Neural cell (in vitro differentiated cells): ENCODE measurements around the gene ACSM6. TPM values are rescaled to one million over a fixed set of nuclear protein-coding genes. Genes with fewer than 3 reads are reported as not detected.

ENCODE experiments used
- H2AFZ ChIP-seq: fragments of 200-600, 300-800 bp; sonication (generic), shearing (Covaris generic); 2 replicates; pipeline ENCODE4 v1.6.0; 2014; ENCODE audit warnings: low read depth, mild to moderate bottlenecking, antibody characterized with exemption, low read length, moderate library complexity
- H3F3A ChIP-seq: fragments of 200-600 bp; shearing (Covaris generic); 2 replicates; pipeline ENCODE4 v1.6.1; 2016; ENCODE audit warnings: mild to moderate bottlenecking, moderate library complexity, mixed read lengths, antibody characterized with exemption, low read length; ENCODE audit not compliant: insufficient read depth, poor library complexity, severe bottlenecking
- H3K27ac ChIP-seq: fragments of 200-600, 300-800 bp; sonication (generic), shearing (Covaris generic); 2 replicates; pipeline ENCODE4 v1.5.1; 2014; ENCODE audit warnings: mild to moderate bottlenecking, low read length, moderate library complexity
- H3K27me3 ChIP-seq: fragments of 300-800, 200-600 bp; sonication (generic), shearing (Covaris generic); 2 replicates; pipeline ENCODE4 v1.6.0; 2014; ENCODE audit warnings: mild to moderate bottlenecking, low read depth, low read length, moderate library complexity; ENCODE audit not compliant: insufficient read depth
- H3K36me3 ChIP-seq: fragments of 300-800, 200-600 bp; sonication (generic), shearing (Covaris generic); 2 replicates; pipeline ENCODE4 v1.5.1; 2014; ENCODE audit warnings: mild to moderate bottlenecking, antibody characterized with exemption, low read length, moderate library complexity; ENCODE audit not compliant: insufficient read depth
- H3K4me2 ChIP-seq: fragments of 300-800, 200-600 bp; sonication (generic), shearing (Covaris generic); 2 replicates; pipeline ENCODE4 v1.6.0; 2014; ENCODE audit warnings: mild to moderate bottlenecking, low read length
- H3K4me3 ChIP-seq: fragments of 300-800, 200-600 bp; sonication (generic), shearing (Covaris generic); 2 replicates; pipeline ENCODE4 v1.5.1; 2014; ENCODE audit warnings: mild to moderate bottlenecking, low read length, moderate library complexity
- H3K79me2 ChIP-seq: fragments of 200-600 bp; shearing (Covaris generic); replicated peaks from 2 replicates; pipeline ENCODE4 v1.6.0; 2014; ENCODE audit warnings: mild to moderate bottlenecking, low read length, moderate library complexity; ENCODE audit not compliant: insufficient read depth
- H3K9ac ChIP-seq: fragments of 300-800, 200-600 bp; sonication (generic), shearing (Covaris generic); 2 replicates; pipeline ENCODE4 v1.6.1; 2016; ENCODE audit warnings: mild to moderate bottlenecking, low read length, mixed read lengths
- H3K9me2 ChIP-seq: fragments of 200-600 bp; shearing (Covaris generic); 2 replicates; pipeline ENCODE4 v1.6.1; 2016; ENCODE audit warnings: mild to moderate bottlenecking, low read length, mixed read lengths; ENCODE audit not compliant: insufficient read depth
- H3K9me3 ChIP-seq: fragments of 200-600, 300-800 bp; sonication (generic), shearing (Covaris generic); 2 replicates; pipeline ENCODE4 v1.6.1; 2016; ENCODE audit warnings: mild to moderate bottlenecking, mixed run types, low read length, moderate library complexity, mixed read lengths
- H4K20me1 ChIP-seq: fragments of 200-600 bp; shearing (Covaris generic); 2 replicates; pipeline ENCODE4 v1.6.1; 2016; ENCODE audit warnings: mild to moderate bottlenecking, mixed run types; ENCODE audit not compliant: insufficient read depth
- EP300 ChIP-seq: fragments of 450-650 bp; conservative IDR thresholded peaks from 2 replicates; pipeline ENCODE4 v1.6.1; 2014; ENCODE audit warnings: antibody characterized with exemption, mild to moderate bottlenecking, moderate library complexity; ENCODE audit not compliant: poor library complexity, severe bottlenecking
- EZH2 ChIP-seq: fragments of 200-600, 300-800 bp; shearing (Covaris generic), sonication (generic); IDR thresholded peaks from 2 replicates; pipeline ENCODE4 v1.6.1; 2014; ENCODE audit warnings: antibody characterized with exemption, low read length, borderline replicate concordance, mild to moderate bottlenecking; ENCODE audit not compliant: insufficient read depth, poor library complexity, severe bottlenecking
- MXI1 ChIP-seq: fragments of 450-650 bp; conservative IDR thresholded peaks from 2 replicates; pipeline ENCODE4 v1.6.1; 2014; ENCODE audit warnings: antibody characterized with exemption, mild to moderate bottlenecking; ENCODE audit not compliant: poor library complexity, severe bottlenecking
- POLR2AphosphoS5 ChIP-seq: IDR thresholded peaks from 2 replicates; pipeline ENCODE4 v1.6.1; 2012
- RAD21 ChIP-seq: fragments of 450-650 bp; conservative IDR thresholded peaks from 2 replicates; pipeline ENCODE4 v1.6.1; 2014; ENCODE audit warnings: antibody characterized with exemption, mild to moderate bottlenecking, moderate library complexity
- SMC3 ChIP-seq: fragments of 450-650 bp; conservative IDR thresholded peaks from 2 replicates; pipeline ENCODE4 v1.6.1; 2014; ENCODE audit warnings: antibody characterized with exemption, mild to moderate bottlenecking, moderate library complexity; ENCODE audit not compliant: poor library complexity
- TAF1 ChIP-seq: IDR thresholded peaks from 2 replicates; pipeline ENCODE4 v1.6.1; 2012; ENCODE audit warnings: low read depth
- polyA plus RNA-seq: library from polyadenylated mRNA; depleted of rRNA; stranded (reverse); fragments of >200 nt; gene quantifications from 2 replicates; pipeline ENCODE4 v1.2.3, GENCODE V29; 2014
- TF ChIP-seq, protein P1 (sequence below): fragments of 450-650 bp; IDR thresholded peaks from 2 replicates; pipeline ENCODE4 v1.5.1; 2014; ENCODE audit warnings: antibody characterized with exemption, mild to moderate bottlenecking, moderate library complexity; ENCODE audit not compliant: poor library complexity, severe bottlenecking
- TF ChIP-seq, protein P2 (sequence below): IDR thresholded peaks from 2 replicates; pipeline ENCODE4 v1.6.1; 2012; ENCODE audit warnings: borderline replicate concordance

Gene ACSM6
- polyA plus RNA-seq, 1 donor from 2014 or later: not detected

DNA sequence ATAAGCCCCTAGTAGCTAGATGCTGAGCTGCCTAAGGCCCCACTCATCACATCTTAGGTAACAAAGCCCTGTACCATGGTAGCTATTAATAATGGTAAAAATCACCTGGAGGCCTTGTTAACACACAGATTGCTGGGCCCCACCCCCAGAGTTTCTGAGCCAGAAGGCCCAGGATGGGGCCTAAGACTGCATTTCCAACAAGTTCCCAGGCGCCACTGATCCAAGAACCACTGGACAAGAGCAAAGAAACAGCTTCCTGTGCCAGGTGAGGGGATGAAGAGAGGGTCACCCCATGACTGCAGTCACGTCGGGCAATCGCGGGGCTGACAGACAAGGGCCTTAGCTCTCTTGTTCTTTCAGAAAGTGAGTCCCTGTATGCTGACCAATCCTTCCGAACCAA is 46.8 kb downstream of the ACSM6 start:
- Histone ChIP-seq H3K9ac (no peak overlapping the region), H3K4me2 (no peak overlapping the region), H3K27ac (no peak overlapping the region), H3K36me3 (no peaks in the 10 kb centered on the region), H3K79me2 (no peaks in the 10 kb centered on the region), H3K9me3 (no peaks in the 10 kb centered on the region), H2AFZ (no peak overlapping the region), H3K9me2 (no peaks in the 10 kb centered on the region), H4K20me1 (no peaks in the 10 kb centered on the region), H3F3A (no peaks in the 10 kb centered on the region), H3K4me3 (no peak overlapping the region), H3K27me3 (no peaks in the 10 kb centered on the region)
- TF ChIP-seq POLR2AphosphoS5: no peak
- TF ChIP-seq, protein P1, sequence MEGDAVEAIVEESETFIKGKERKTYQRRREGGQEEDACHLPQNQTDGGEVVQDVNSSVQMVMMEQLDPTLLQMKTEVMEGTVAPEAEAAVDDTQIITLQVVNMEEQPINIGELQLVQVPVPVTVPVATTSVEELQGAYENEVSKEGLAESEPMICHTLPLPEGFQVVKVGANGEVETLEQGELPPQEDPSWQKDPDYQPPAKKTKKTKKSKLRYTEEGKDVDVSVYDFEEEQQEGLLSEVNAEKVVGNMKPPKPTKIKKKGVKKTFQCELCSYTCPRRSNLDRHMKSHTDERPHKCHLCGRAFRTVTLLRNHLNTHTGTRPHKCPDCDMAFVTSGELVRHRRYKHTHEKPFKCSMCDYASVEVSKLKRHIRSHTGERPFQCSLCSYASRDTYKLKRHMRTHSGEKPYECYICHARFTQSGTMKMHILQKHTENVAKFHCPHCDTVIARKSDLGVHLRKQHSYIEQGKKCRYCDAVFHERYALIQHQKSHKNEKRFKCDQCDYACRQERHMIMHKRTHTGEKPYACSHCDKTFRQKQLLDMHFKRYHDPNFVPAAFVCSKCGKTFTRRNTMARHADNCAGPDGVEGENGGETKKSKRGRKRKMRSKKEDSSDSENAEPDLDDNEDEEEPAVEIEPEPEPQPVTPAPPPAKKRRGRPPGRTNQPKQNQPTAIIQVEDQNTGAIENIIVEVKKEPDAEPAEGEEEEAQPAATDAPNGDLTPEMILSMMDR: no peak
- TF ChIP-seq SMC3: no peak
- TF ChIP-seq, protein P2, sequence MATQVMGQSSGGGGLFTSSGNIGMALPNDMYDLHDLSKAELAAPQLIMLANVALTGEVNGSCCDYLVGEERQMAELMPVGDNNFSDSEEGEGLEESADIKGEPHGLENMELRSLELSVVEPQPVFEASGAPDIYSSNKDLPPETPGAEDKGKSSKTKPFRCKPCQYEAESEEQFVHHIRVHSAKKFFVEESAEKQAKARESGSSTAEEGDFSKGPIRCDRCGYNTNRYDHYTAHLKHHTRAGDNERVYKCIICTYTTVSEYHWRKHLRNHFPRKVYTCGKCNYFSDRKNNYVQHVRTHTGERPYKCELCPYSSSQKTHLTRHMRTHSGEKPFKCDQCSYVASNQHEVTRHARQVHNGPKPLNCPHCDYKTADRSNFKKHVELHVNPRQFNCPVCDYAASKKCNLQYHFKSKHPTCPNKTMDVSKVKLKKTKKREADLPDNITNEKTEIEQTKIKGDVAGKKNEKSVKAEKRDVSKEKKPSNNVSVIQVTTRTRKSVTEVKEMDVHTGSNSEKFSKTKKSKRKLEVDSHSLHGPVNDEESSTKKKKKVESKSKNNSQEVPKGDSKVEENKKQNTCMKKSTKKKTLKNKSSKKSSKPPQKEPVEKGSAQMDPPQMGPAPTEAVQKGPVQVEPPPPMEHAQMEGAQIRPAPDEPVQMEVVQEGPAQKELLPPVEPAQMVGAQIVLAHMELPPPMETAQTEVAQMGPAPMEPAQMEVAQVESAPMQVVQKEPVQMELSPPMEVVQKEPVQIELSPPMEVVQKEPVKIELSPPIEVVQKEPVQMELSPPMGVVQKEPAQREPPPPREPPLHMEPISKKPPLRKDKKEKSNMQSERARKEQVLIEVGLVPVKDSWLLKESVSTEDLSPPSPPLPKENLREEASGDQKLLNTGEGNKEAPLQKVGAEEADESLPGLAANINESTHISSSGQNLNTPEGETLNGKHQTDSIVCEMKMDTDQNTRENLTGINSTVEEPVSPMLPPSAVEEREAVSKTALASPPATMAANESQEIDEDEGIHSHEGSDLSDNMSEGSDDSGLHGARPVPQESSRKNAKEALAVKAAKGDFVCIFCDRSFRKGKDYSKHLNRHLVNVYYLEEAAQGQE: no peak
- TF ChIP-seq EP300: no peak

DNA sequence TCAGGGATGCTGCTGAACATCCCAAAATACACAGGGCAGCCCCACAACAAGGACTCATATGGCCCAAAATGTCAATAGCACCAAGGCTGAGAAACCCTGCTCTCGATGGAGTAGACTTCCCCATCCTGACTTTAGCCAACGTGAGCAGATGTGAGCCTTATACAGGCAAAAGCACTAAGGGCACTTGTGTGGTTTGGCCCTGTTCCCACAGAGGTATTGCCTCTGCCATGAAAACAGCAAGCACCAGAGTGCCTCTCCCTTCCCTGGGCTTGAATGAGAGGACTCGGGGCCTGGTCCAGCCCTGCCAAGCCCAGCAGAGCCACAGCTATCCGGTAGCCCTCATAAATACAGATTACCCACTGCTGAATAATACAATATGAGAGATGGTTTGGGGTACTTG is 47.5 kb downstream of the ACSM6 start:
- H3K4me2 ChIP-seq: no peak overlapping the region
- H3K9me2 ChIP-seq: no peaks in the 10 kb centered on the region
- no peak overlapping the region for H2AFZ ChIP-seq
- TF ChIP-seq TAF1 (no peak), EP300 (no peak), EZH2 (no peak), RAD21 (no peak), POLR2AphosphoS5 (no peak), SMC3 (no peak), MXI1 (no peak)
- TF ChIP-seq, protein P1: no peak
- TF ChIP-seq, protein P2: no peak
- no peaks in the 10 kb centered on the region for H3K79me2 ChIP-seq
- H3K4me3 ChIP-seq: no peak overlapping the region
- no peaks in the 10 kb centered on the region for H4K20me1 ChIP-seq
- no peaks in the 10 kb centered on the region for H3K36me3 ChIP-seq
- H3K27ac ChIP-seq: no peak overlapping the region
- H3F3A ChIP-seq: no peaks in the 10 kb centered on the region
- no peaks in the 10 kb centered on the region for H3K27me3 ChIP-seq
- H3K9me3 ChIP-seq: no peaks in the 10 kb centered on the region
- no peak overlapping the region for H3K9ac ChIP-seq
